Measurements from ENCODE around the gene CYP11A1. TPM values are rescaled to one million over a fixed set of nuclear protein-coding genes. Genes with fewer than 3 reads are reported as not detected.

Gene CYP11A1
- polyA plus RNA-seq, 3 donors: not detected

DNA sequence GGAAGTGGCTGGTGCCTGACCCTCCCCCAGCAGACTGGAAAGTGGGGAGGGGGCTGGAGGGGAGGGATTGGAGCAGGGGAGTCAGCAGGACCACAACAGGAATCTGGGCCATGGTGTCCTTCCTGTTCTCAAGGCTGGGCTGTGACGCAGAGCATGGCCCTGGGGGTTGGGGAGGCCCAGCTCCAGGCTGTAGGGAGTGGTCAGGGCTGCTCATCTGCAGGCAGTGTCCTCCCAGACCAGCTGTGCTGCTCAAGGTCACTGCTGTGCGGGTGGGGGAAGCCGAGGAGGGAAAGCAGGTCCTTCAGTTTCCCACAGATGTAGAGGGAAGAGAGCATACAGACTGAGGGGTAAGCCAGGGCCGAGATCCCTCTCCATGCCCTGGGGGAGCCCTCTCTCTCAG lies 40.7 kb downstream of the CYP11A1 start:
- Histone ChIP-seq H3K27ac (ENCODE audit: low read depth in 1 of 2, low read length in 2 of 2) (no peak overlapping the region), H3K27me3 (ENCODE audit: control insufficient read depth in 2 of 2, insufficient read depth in 2 of 2, low read length in 2 of 2) (no peaks in the 10 kb centered on the region), H4K20me1 (ENCODE audit: insufficient read depth, low read length) (no peaks in the 10 kb centered on the region), H3K36me3 (replicated peaks in 1 of 2; ENCODE audit: control insufficient read depth in 1 of 2, insufficient read depth in 2 of 2, low read length in 2 of 2) (no peaks in the 10 kb centered on the region), H3K9me3 (replicated peaks in 1 of 2; ENCODE audit: control insufficient read depth in 1 of 2, insufficient read depth in 1 of 2, low read length in 2 of 2) (no peaks in the 10 kb centered on the region), H3K4me3 (replicated peaks in 1 of 3; ENCODE audit: low read depth in 2 of 3, low read length in 3 of 3) (no peak overlapping the region), H3K4me1 (ENCODE audit: control insufficient read depth in 1 of 2, insufficient read depth in 2 of 2, low read length in 2 of 2) (no peaks in the 10 kb centered on the region), H3K79me2 (ENCODE audit: insufficient read depth, low read length) (no peaks in the 10 kb centered on the region), H3K4me2 (replicated peaks; ENCODE audit: extremely low read depth, low read length, poor library complexity, severe bottlenecking) (no peak overlapping the region), H2AFZ (ENCODE audit: insufficient read depth, low read depth, low read length, poor library complexity, severe bottlenecking) (no peak overlapping the region), H3K9ac (ENCODE audit: insufficient read depth, low read length, poor library complexity, severe bottlenecking) (no peak overlapping the region)
- no peak for DNase-seq
- H3K4me3 Mint-ChIP-seq: no peak overlapping the region
- H3K27ac Mint-ChIP-seq: no peak overlapping the region
- peaks cover 6 to 9% (median 7%) of the 10 kb centered on the region in 3 donors for H3K27me3 Mint-ChIP-seq (ENCODE audit: low read depth in 3 of 3)
- no peaks in the 10 kb centered on the region for H3K36me3 Mint-ChIP-seq
- 100% methylated on average over 2 of the region's 4 CpGs for WGBS (ENCODE audit: insufficient coverage)
- no peaks in the 10 kb centered on the region for H3K4me1 Mint-ChIP-seq
- intact Hi-C loops (cut with micrococcal nuclease): loop anchor here in 1 of 2 donors (10.0 kb wide), 1 partner anchor 352 kb away; no protein-coding TSS in a partner anchor
- TF ChIP-seq, protein P1, sequence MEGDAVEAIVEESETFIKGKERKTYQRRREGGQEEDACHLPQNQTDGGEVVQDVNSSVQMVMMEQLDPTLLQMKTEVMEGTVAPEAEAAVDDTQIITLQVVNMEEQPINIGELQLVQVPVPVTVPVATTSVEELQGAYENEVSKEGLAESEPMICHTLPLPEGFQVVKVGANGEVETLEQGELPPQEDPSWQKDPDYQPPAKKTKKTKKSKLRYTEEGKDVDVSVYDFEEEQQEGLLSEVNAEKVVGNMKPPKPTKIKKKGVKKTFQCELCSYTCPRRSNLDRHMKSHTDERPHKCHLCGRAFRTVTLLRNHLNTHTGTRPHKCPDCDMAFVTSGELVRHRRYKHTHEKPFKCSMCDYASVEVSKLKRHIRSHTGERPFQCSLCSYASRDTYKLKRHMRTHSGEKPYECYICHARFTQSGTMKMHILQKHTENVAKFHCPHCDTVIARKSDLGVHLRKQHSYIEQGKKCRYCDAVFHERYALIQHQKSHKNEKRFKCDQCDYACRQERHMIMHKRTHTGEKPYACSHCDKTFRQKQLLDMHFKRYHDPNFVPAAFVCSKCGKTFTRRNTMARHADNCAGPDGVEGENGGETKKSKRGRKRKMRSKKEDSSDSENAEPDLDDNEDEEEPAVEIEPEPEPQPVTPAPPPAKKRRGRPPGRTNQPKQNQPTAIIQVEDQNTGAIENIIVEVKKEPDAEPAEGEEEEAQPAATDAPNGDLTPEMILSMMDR (IDR thresholded peaks at IDR 0.05): no peak
- H3K9me3 Mint-ChIP-seq: no peaks in the 10 kb centered on the region

DNA sequence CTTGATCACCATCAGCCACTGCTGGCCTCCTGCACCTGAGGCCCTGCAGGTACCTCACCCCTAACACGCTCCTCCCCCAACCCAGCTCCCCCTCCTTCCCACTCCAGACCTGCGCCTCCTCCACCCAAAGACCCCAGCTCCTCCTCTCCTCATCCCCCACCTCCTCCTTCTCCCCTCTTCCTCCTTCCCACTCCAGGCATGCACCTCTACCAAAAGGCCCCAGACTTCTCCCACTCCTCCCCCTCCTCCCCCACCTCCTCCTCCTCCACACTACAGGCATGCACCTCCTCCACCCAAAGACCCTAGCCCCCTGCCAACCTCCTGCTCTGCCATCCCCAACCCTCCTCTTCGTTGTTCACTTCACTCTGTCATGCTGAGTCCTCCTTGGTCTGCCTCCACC lies 42.7 kb downstream of the CYP11A1 start:
- H3K4me2 ChIP-seq (replicated peaks; ENCODE audit: extremely low read depth, low read length, poor library complexity, severe bottlenecking): no peak overlapping the region
- no peaks in the 10 kb centered on the region for H3K9me3 ChIP-seq (replicated peaks in 1 of 2; ENCODE audit: control insufficient read depth in 1 of 2, insufficient read depth in 1 of 2, low read length in 2 of 2)
- TF ChIP-seq, protein P1 (IDR thresholded peaks at IDR 0.05): no peak
- H3K27me3 ChIP-seq (ENCODE audit: control insufficient read depth in 2 of 2, insufficient read depth in 2 of 2, low read length in 2 of 2): no peaks in the 10 kb centered on the region
- H3K36me3 Mint-ChIP-seq: no peaks in the 10 kb centered on the region
- no peak for DNase-seq
- no peaks in the 10 kb centered on the region for H3K36me3 ChIP-seq (replicated peaks in 1 of 2; ENCODE audit: control insufficient read depth in 1 of 2, insufficient read depth in 2 of 2, low read length in 2 of 2)
- no peaks in the 10 kb centered on the region for H3K4me1 Mint-ChIP-seq
- H2AFZ ChIP-seq (ENCODE audit: insufficient read depth, low read depth, low read length, poor library complexity, severe bottlenecking): no peak overlapping the region
- no peaks in the 10 kb centered on the region for H3K4me1 ChIP-seq (ENCODE audit: control insufficient read depth in 1 of 2, insufficient read depth in 2 of 2, low read length in 2 of 2)
- H3K9me3 Mint-ChIP-seq: no peaks in the 10 kb centered on the region
- no peak overlapping the region for H3K27ac ChIP-seq (ENCODE audit: low read depth in 1 of 2, low read length in 2 of 2)
- no peaks in the 10 kb centered on the region for H4K20me1 ChIP-seq (ENCODE audit: insufficient read depth, low read length)
- no peak overlapping the region for H3K9ac ChIP-seq (ENCODE audit: insufficient read depth, low read length, poor library complexity, severe bottlenecking)
- intact Hi-C loops (cut with micrococcal nuclease): loop anchor here (5.0 to 10.0 kb wide), 3 partner anchors 197 to 352 kb away; no protein-coding TSS in a partner anchor
- H3K4me3 Mint-ChIP-seq: no peak overlapping the region
- H3K4me3 ChIP-seq (replicated peaks in 1 of 3; ENCODE audit: low read depth in 2 of 3, low read length in 3 of 3): no peak overlapping the region
- H3K27ac Mint-ChIP-seq: no peak overlapping the region
- H3K79me2 ChIP-seq (ENCODE audit: insufficient read depth, low read length): no peaks in the 10 kb centered on the region
- H3K27me3 Mint-ChIP-seq (ENCODE audit: low read depth in 3 of 3): peaks cover 6 to 10% (median 8%) of the 10 kb centered on the region in 3 donors
- WGBS (ENCODE audit: insufficient coverage): 80% methylated on average over 3 of the region's 3 CpGs
